ENCODE results near the gene RAB30. TPM values are rescaled to one million over a fixed set of nuclear protein-coding genes. Genes with fewer than 3 reads are reported as not detected.

The RAB30 gene
- total RNA-seq, 4 donors from 2014 or later: 3.4 to 54.8 (median 11.5) TPM

GRCh38 chr11:83024270-83024854, 47.3 kb downstream of the RAB30 start:
- H3K27ac ChIP-seq: no peak overlapping the region
- H3K4me3 ChIP-seq: no peak overlapping the region
- peak in 1 of 3 donors; percentile 45 for DNase-seq
- peaks cover 0 to 3% (median 0%) of the 10 kb centered on the region in 4 donors for H3K4me1 ChIP-seq
- TF ChIP-seq CTCF (IDR thresholded peaks at IDR 0.05) (no peak), POLR2A (IDR thresholded peaks at IDR 0.05) (no peak)
- H3K27me3 ChIP-seq: no peaks in the 10 kb centered on the region
- no peaks in the 10 kb centered on the region for H3K36me3 ChIP-seq
- H3K9me3 ChIP-seq: no peaks in the 10 kb centered on the region

- H3K4me3 ChIP-seq: no peak overlapping the region
- H3K4me1 ChIP-seq: peaks cover 0 to 3% (median 0%) of the 10 kb centered on the region in 4 donors
- no peak for DNase-seq
- TF ChIP-seq POLR2A (IDR thresholded peaks at IDR 0.05): no peak
- no peak for TF ChIP-seq CTCF (IDR thresholded peaks at IDR 0.05)
- no peaks in the 10 kb centered on the region for H3K36me3 ChIP-seq
- no peaks in the 10 kb centered on the region for H3K27me3 ChIP-seq
- H3K27ac ChIP-seq: no peak overlapping the region
- H3K9me3 ChIP-seq: no peaks in the 10 kb centered on the region
Observed at GRCh38 chr11:83023410-83023809, 48.3 kb downstream of the RAB30 start.

- Histone ChIP-seq H3K4me1 (peaks cover 0 to 3% (median 0%) of the 10 kb centered on the region in 4 donors), H3K36me3 (no peaks in the 10 kb centered on the region), H3K4me3 (no peak overlapping the region), H3K27ac (no peak overlapping the region), H3K27me3 (no peaks in the 10 kb centered on the region), H3K9me3 (no peaks in the 10 kb centered on the region)
- no peak for DNase-seq
- TF ChIP-seq CTCF (IDR thresholded peaks at IDR 0.05) (no peak), POLR2A (IDR thresholded peaks at IDR 0.05) (no peak)
Observed at GRCh38 chr11:83021780-83022125, 49.9 kb downstream of the RAB30 start.

GRCh38 chr11:83020942-83021779, 50.5 kb downstream of the RAB30 start:
- TF ChIP-seq POLR2A (IDR thresholded peaks at IDR 0.05) (no peak), CTCF (IDR thresholded peaks at IDR 0.05) (no peak)
- Histone ChIP-seq H3K4me3 (no peak overlapping the region), H3K27ac (no peak overlapping the region), H3K9me3 (no peaks in the 10 kb centered on the region), H3K27me3 (no peaks in the 10 kb centered on the region), H3K4me1 (peaks cover 0 to 3% (median 0%) of the 10 kb centered on the region in 4 donors), H3K36me3 (no peaks in the 10 kb centered on the region)
- no peak for DNase-seq

GRCh38 chr11:83019888-83020579, 51.7 kb downstream of the RAB30 start:
- no peak for TF ChIP-seq POLR2A (IDR thresholded peaks at IDR 0.05)
- TF ChIP-seq CTCF (IDR thresholded peaks at IDR 0.05): no peak
- peak in 2 of 3 donors; percentile 72 to 83 for DNase-seq
- peak overlapping the region in 1 of 4 donors; percentile 41 for H3K27ac ChIP-seq
- H3K9me3 ChIP-seq: no peaks in the 10 kb centered on the region
- peaks cover 0 to 3% (median 0%) of the 10 kb centered on the region in 4 donors for H3K4me1 ChIP-seq
- no peaks in the 10 kb centered on the region for H3K36me3 ChIP-seq
- no peaks in the 10 kb centered on the region for H3K27me3 ChIP-seq
- no peak overlapping the region for H3K4me3 ChIP-seq
